ENCODE data around the gene FRAT2.
A peak's percentile ranks its signal among the peaks of the same experiment; 100 is the strongest.

Gene FRAT2

DNA sequence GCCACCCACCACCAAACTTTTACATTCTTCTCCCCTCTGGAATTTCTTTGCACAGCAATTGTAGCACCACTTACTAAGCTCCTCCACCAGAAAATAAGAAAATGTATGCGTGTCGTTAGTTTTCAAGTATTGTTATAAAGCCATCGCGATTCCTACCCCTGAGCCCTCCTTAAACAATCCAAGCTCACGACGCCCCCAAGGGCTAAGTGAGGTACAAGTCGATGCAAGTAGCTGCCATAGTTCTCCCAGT is 1.3 kb downstream of the FRAT2 start:
- peak overlapping the region; percentile 89 for H3K4me3 ChIP-seq (ENCODE audit: low read depth, low read length)
- no peak for TF ChIP-seq MYC (IDR thresholded peaks at IDR 0.05; ENCODE audit: low read depth, low read length)
- no peak for TF ChIP-seq POLR2A (IDR thresholded peaks at IDR 0.05; ENCODE audit: extremely low read depth, insufficient read length)
- TF ChIP-seq, protein P1, sequence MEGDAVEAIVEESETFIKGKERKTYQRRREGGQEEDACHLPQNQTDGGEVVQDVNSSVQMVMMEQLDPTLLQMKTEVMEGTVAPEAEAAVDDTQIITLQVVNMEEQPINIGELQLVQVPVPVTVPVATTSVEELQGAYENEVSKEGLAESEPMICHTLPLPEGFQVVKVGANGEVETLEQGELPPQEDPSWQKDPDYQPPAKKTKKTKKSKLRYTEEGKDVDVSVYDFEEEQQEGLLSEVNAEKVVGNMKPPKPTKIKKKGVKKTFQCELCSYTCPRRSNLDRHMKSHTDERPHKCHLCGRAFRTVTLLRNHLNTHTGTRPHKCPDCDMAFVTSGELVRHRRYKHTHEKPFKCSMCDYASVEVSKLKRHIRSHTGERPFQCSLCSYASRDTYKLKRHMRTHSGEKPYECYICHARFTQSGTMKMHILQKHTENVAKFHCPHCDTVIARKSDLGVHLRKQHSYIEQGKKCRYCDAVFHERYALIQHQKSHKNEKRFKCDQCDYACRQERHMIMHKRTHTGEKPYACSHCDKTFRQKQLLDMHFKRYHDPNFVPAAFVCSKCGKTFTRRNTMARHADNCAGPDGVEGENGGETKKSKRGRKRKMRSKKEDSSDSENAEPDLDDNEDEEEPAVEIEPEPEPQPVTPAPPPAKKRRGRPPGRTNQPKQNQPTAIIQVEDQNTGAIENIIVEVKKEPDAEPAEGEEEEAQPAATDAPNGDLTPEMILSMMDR (IDR thresholded peaks at IDR 0.05; ENCODE audit: low read depth, low read length) = peak; percentile 22
- peak; percentile 27; the same call in 1 of the 2 replicates for TF ChIP-seq MAX (IDR thresholded peaks at IDR 0.05; ENCODE audit: low read depth, low read length)
- no peak for DNase-seq (ENCODE audit: low read depth)

DNA sequence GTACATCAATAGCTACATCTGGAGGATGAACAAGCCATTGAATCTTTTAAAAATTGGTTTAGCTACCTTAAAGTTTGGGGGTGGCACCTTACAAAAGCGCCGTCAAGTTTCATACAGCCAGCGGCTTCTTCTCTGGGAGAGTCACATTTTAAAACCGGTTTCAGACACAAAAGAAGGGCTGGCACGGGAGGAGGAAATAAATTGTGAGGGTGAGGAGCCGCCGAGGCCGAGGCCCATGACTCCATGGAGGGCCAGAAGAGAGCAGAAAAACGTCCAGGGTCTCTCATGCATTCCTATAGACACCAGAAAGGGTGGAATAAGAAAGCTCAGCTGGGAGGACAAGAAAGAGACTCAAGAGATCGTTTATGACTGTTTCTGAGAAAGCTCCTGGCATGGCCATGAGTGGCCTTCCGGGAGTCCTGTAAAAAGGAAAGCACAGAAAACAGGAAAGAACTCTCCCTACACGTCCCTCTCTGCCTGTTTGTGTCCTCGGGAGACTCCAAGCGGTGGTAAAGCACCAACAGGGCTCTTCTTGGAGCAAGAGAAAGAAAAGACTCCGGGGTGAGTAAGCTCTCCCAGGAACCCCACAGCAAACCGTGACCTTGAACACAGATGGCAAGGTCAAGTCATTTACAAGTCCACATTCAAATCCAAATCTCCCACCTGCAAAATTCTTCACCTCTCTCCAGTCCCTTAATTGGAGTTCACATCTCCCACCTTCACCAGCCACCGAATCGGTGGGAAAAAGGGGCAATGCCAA is 1.8 kb downstream of the FRAT2 start:
- peak overlapping the region; percentile 89 for H3K4me3 ChIP-seq (ENCODE audit: low read depth, low read length)
- TF ChIP-seq POLR2A (IDR thresholded peaks at IDR 0.05; ENCODE audit: extremely low read depth, insufficient read length) (no peak), MYC (IDR thresholded peaks at IDR 0.05; ENCODE audit: low read depth, low read length) (no peak), MAX (IDR thresholded peaks at IDR 0.05; ENCODE audit: low read depth, low read length) (no peak)
- TF ChIP-seq, protein P1 (IDR thresholded peaks at IDR 0.05; ENCODE audit: low read depth, low read length) = peak; percentile 28
- DNase-seq (ENCODE audit: low read depth) = peak; percentile 74

- H3K4me3 ChIP-seq (ENCODE audit: low read depth, low read length) = peak overlapping the region; percentile 89
- TF ChIP-seq POLR2A (IDR thresholded peaks at IDR 0.05; ENCODE audit: extremely low read depth, insufficient read length) = no peak
- TF ChIP-seq MYC (IDR thresholded peaks at IDR 0.05; ENCODE audit: low read depth, low read length) = no peak
- no peak for TF ChIP-seq MAX (IDR thresholded peaks at IDR 0.05; ENCODE audit: low read depth, low read length)
- TF ChIP-seq, protein P1 (IDR thresholded peaks at IDR 0.05; ENCODE audit: low read depth, low read length) = no peak
- DNase-seq (ENCODE audit: low read depth) = peak; percentile 28
These were observed 3.3 kb downstream of the FRAT2 start for GRCh38 chr10:97331153-97331703.

DNA sequence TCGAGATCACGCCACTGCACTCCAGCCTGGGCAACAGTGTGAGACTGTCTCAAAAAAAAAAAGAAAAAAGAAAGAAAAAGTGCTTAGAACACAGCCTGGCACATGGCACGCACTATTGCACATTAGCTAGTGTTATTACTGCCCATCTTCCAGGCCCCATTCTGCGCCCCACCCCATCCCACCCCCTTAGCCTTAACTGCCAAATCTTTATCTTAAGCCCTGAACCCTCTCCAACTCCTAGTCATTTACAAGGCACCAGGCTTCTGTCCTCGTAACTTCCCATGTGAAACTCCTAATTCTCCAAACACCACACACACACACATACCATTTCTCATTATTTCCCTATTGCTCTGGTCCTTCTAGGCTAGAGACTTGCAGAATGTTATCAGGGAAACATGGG is 4.8 kb downstream of the FRAT2 start:
- TF ChIP-seq POLR2A (IDR thresholded peaks at IDR 0.05; ENCODE audit: extremely low read depth, insufficient read length) (no peak), MYC (IDR thresholded peaks at IDR 0.05; ENCODE audit: low read depth, low read length) (no peak), MAX (IDR thresholded peaks at IDR 0.05; ENCODE audit: low read depth, low read length) (no peak)
- TF ChIP-seq, protein P1 (IDR thresholded peaks at IDR 0.05; ENCODE audit: low read depth, low read length) = no peak
- peak overlapping the region; percentile 3 for H3K4me3 ChIP-seq (ENCODE audit: low read depth, low read length)
- DNase-seq (ENCODE audit: low read depth) = no peak

GRCh38 chr10:97328646-97329453 is 5.7 kb downstream of the FRAT2 start:
- TF ChIP-seq MAX (IDR thresholded peaks at IDR 0.05; ENCODE audit: low read depth, low read length) (no peak), MYC (IDR thresholded peaks at IDR 0.05; ENCODE audit: low read depth, low read length) (no peak), POLR2A (IDR thresholded peaks at IDR 0.05; ENCODE audit: extremely low read depth, insufficient read length) (no peak)
- TF ChIP-seq, protein P1 (IDR thresholded peaks at IDR 0.05; ENCODE audit: low read depth, low read length) = no peak
- no peak for DNase-seq (ENCODE audit: low read depth)
- H3K4me3 ChIP-seq (ENCODE audit: low read depth, low read length) = no peak overlapping the region
